ENCODE measurements around the gene MYO18B. TPM values are rescaled to one million over a fixed set of nuclear protein-coding genes. Genes with fewer than 3 reads are reported as not detected.

MYO18B gene
- total RNA-seq, 1 experiment from 2014 or later: not detected

DNA sequence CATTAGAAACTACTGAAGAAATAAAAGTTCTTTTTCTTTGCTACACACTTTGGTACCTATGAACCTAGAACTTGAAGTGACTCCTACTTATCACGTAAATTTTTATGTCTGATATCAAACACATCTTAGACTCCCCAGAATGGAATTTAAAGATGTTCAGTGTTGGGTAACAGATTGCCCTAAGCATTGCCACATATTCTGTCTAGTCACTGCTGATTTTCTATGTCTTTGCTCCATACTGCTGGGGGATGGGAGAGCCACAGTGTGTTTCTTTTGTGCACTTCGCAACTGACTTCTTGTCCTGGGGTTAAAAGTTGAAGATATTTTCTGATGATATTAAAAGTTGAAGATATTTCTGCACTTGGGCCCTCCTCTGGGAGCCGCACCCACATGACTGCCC, 19.4 kb upstream of the MYO18B start:
- no peaks in the 10 kb centered on the region for H3K9me3 ChIP-seq (ENCODE audit: low read length)
- ChIA-PET CTCF (no interaction called here), POLR2A (ENCODE audit: unreplicated experiment) (no interaction called here)
- no peak for TF ChIP-seq EZH2 (IDR thresholded peaks at IDR 0.05; ENCODE audit: low read length, unreplicated experiment)
- TF ChIP-seq, protein P1, sequence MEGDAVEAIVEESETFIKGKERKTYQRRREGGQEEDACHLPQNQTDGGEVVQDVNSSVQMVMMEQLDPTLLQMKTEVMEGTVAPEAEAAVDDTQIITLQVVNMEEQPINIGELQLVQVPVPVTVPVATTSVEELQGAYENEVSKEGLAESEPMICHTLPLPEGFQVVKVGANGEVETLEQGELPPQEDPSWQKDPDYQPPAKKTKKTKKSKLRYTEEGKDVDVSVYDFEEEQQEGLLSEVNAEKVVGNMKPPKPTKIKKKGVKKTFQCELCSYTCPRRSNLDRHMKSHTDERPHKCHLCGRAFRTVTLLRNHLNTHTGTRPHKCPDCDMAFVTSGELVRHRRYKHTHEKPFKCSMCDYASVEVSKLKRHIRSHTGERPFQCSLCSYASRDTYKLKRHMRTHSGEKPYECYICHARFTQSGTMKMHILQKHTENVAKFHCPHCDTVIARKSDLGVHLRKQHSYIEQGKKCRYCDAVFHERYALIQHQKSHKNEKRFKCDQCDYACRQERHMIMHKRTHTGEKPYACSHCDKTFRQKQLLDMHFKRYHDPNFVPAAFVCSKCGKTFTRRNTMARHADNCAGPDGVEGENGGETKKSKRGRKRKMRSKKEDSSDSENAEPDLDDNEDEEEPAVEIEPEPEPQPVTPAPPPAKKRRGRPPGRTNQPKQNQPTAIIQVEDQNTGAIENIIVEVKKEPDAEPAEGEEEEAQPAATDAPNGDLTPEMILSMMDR (conservative IDR thresholded peaks at IDR 0.05; ENCODE audit: low read depth, low read length): no peak
- no peak for TF ChIP-seq EZH2phosphoT487 (IDR thresholded peaks at IDR 0.05; ENCODE audit: borderline replicate concordance, low read length)
- no peak overlapping the region for H3K4me3 ChIP-seq (ENCODE audit: low read length)
- no peaks in the 10 kb centered on the region for H3F3A ChIP-seq (ENCODE audit: low read length, unreplicated experiment)
- DNase-seq: no peak
- H2AFZ ChIP-seq (ENCODE audit: low read length): no peak overlapping the region
- intact Hi-C loops (cut with micrococcal nuclease): no loop called here
- no peaks in the 10 kb centered on the region for H3K79me2 ChIP-seq (ENCODE audit: low read length)
- H3K27me3 ChIP-seq (ENCODE audit: low read length): peaks cover 33% of the 10 kb centered on the region
- H3K27ac ChIP-seq (ENCODE audit: low read length): no peak overlapping the region
- H3K4me1 ChIP-seq (ENCODE audit: insufficient read depth, low read length): no peaks in the 10 kb centered on the region
- no peaks in the 10 kb centered on the region for H3K36me3 ChIP-seq (ENCODE audit: low read depth, low read length)
- no peak overlapping the region for H3K4me2 ChIP-seq (ENCODE audit: low read length)
- H4K20me1 ChIP-seq (ENCODE audit: low read length): no peaks in the 10 kb centered on the region
- H3K9ac ChIP-seq (ENCODE audit: low read length): no peak overlapping the region
- BruUV-seq (replicated peaks): no TSS peak
- ATAC-seq: no peak
- H3K9me2 ChIP-seq (replicated peaks; ENCODE audit: low read length): no peaks in the 10 kb centered on the region

DNA sequence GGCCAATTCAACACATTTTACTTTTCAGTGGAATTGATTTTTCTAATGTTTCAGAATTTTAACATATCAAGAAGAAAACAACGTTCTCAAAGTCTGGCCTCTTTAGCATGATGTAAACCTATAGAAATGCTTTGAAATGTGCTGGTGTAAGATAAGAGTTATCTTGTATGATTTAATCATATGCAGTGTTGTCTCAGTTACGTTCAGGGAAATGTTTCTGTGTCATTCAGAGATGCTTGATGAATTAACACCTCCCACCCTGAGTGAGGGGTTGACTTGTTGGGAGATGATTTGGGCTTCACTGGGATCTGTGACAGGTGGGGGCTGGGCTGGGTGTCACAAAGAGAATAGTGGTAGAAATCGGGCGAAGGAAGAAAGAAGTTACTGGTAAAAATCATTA, 15.7 kb upstream of the MYO18B start:
- POLR2A ChIA-PET (ENCODE audit: unreplicated experiment): no interaction called here
- CTCF ChIA-PET: interaction anchor here (0.6 kb wide), 1 partner anchor 182 kb away, joined by 3 read pairs; no protein-coding TSS in a partner anchor

DNA sequence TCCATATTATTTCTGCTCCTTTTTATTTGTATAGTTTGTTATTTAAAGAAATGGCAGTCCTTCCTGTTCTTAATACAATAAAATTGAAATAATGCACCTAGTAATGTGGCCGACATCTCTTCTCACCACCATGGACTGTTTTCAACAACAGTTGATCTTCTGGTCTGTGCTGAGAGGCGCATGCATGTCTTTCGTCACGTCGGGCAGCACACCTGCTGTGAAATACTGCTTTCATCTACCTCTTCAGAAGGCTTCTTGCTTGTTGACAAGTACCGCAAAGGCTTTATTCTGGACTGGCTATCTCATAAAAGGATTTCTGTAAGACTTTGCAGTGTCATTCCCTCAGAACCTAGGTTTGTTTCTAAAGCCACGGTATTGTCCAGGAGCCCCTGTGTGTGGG, 13.9 kb upstream of the MYO18B start:
- H3F3A ChIP-seq (ENCODE audit: low read length, unreplicated experiment): no peaks in the 10 kb centered on the region
- H3K27ac ChIP-seq (ENCODE audit: low read length): no peak overlapping the region
- no peaks in the 10 kb centered on the region for H3K9me2 ChIP-seq (replicated peaks; ENCODE audit: low read length)
- no peaks in the 10 kb centered on the region for H3K79me2 ChIP-seq (ENCODE audit: low read length)
- no peaks in the 10 kb centered on the region for H3K9me3 ChIP-seq (ENCODE audit: low read length)
- H4K20me1 ChIP-seq (ENCODE audit: low read length): no peaks in the 10 kb centered on the region
- no peak overlapping the region for H3K4me3 ChIP-seq (ENCODE audit: low read length)
- BruUV-seq (replicated peaks): no TSS peak
- TF ChIP-seq, protein P1 (conservative IDR thresholded peaks at IDR 0.05; ENCODE audit: low read depth, low read length): no peak
- no peak for TF ChIP-seq EZH2 (IDR thresholded peaks at IDR 0.05; ENCODE audit: low read length, unreplicated experiment)
- no peak for TF ChIP-seq EZH2phosphoT487 (IDR thresholded peaks at IDR 0.05; ENCODE audit: borderline replicate concordance, low read length)
- no peak overlapping the region for H3K9ac ChIP-seq (ENCODE audit: low read length)
- H3K27me3 ChIP-seq (ENCODE audit: low read length): peaks cover 32% of the 10 kb centered on the region
- H3K36me3 ChIP-seq (ENCODE audit: low read depth, low read length): no peaks in the 10 kb centered on the region
- DNase-seq (no peak), ATAC-seq (no peak)
- intact Hi-C loops (cut with micrococcal nuclease): no loop called here
- H3K4me1 ChIP-seq (ENCODE audit: insufficient read depth, low read length): no peaks in the 10 kb centered on the region
- no peak overlapping the region for H2AFZ ChIP-seq (ENCODE audit: low read length)
- H3K4me2 ChIP-seq (ENCODE audit: low read length): no peak overlapping the region
- ChIA-PET CTCF (no interaction called here), POLR2A (ENCODE audit: unreplicated experiment) (no interaction called here)

More for the DNA sequence above, 15.7 kb upstream of the MYO18B start:
- Histone ChIP-seq H3K4me1 (ENCODE audit: insufficient read depth, low read length) (no peaks in the 10 kb centered on the region), H3K27ac (ENCODE audit: low read length) (no peak overlapping the region), H3K9me3 (ENCODE audit: low read length) (no peaks in the 10 kb centered on the region), H3K4me3 (ENCODE audit: low read length) (no peak overlapping the region), H4K20me1 (ENCODE audit: low read length) (no peaks in the 10 kb centered on the region), H3K36me3 (ENCODE audit: low read depth, low read length) (no peaks in the 10 kb centered on the region), H2AFZ (ENCODE audit: low read length) (no peak overlapping the region), H3K4me2 (ENCODE audit: low read length) (no peak overlapping the region), H3K27me3 (ENCODE audit: low read length) (peaks cover 37% of the 10 kb centered on the region), H3F3A (ENCODE audit: low read length, unreplicated experiment) (no peaks in the 10 kb centered on the region), H3K9ac (ENCODE audit: low read length) (no peak overlapping the region), H3K9me2 (replicated peaks; ENCODE audit: low read length) (no peaks in the 10 kb centered on the region), H3K79me2 (ENCODE audit: low read length) (no peaks in the 10 kb centered on the region)
- DNase-seq (no peak), ATAC-seq (no peak)
- no peak for TF ChIP-seq EZH2 (IDR thresholded peaks at IDR 0.05; ENCODE audit: low read length, unreplicated experiment)
- TF ChIP-seq, protein P1 (conservative IDR thresholded peaks at IDR 0.05; ENCODE audit: low read depth, low read length): no peak
- no peak for TF ChIP-seq EZH2phosphoT487 (IDR thresholded peaks at IDR 0.05; ENCODE audit: borderline replicate concordance, low read length)
- intact Hi-C loops (cut with micrococcal nuclease): no loop called here
- no TSS peak for BruUV-seq (replicated peaks)

Data from PC-3 (cell line).